ENCODE measurements around the gene HAS3.
A peak's percentile ranks its signal among the peaks of the same experiment; 100 is the strongest.
"Not testable (repeated sequence)": the region's sequence is repeated elsewhere in the genome, so short reads cannot be mapped to it uniquely, and the experiment has no call there.

HAS3 gene

DNA sequence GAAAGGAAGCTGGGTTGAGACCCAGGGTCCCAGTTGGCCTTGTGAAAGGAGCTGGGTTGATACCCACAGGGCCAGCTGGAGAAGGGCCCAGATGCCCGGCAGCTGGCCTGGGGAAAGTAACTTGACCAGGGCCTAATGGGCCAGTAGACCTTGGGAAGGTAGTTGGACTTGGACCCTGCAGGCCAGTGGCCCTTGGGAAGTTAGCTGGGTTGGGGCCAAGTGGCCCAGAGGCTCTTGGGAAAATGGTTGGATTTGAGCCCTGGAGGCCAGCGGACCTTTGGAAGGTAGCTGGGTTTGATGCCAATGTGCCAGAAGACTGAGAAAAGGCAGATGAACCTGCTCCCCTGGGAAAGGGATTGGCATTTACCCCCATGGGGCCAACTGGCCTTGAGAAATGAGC lies 13.5 kb downstream of the HAS3 start:
- no peak for DNase-seq

DNA sequence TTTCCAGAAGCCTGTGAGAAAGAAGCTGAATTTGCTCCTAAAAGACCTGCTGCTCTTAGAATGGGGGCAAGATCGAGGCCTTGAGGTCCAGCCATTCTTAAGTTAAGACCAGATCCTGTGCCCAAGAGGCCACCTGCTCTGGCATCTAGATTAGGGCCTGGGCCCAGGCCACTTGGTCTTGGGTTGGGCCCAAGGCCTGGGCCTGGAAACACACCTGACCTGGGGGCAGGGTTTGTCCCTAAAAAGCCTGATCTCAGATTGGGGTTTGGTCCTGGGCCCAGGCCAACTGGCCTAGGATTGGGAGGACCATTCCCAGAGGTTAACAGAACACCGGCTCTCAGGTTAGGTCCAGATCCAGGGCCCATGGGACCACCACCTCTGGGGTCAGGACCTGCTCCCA lies 14.1 kb downstream of the HAS3 start:
- no peak for DNase-seq

DNA sequence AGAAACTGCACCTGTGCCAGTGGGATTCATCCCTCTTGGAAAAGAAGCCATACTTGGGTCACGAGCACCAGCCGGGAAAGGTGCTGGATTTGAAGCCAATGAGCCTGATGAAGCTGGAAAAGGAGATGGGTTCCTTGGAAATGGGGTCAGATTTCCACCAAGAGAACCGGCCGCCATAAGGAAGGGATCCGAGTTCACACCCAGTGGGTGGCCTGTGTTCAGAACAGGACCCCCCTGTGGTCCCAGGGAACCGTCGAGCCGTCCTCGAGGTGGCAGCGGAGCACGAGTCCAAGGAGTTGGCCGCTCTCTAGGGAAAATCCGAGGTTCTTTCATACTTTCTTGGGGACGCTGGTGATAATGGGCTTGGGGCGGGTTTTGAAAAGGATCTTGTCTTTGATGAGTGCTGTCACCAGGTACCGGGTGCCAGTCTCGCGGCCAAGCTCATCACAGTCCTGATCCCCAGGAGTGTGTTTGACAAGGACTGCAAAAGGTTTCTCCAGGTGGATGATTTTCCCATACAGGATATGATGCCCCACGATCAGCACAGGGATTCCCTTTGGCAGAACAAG lies 14.7 kb downstream of the HAS3 start:
- DNase-seq, result no peak

DNA sequence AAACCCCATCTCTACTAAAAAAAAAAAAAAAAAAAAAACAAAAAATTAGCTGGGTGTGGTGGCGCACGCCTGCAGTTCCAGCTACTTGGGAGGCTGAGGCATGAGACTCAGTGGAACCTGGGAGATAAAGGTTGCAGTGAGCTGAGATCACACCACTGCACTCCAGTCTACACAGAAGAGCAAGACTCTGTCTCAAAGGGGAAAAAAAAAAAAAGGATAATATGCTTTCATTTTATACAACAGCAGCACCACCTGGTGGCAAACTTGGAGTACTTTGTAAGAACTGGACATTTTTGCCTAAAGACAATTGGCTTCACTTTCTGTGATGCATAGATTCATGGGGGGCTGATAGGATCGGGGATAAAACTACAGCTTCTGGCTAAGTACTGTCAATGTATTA lies 18.5 kb downstream of the HAS3 start:
- DNase-seq, result peak; percentile 76

DNA sequence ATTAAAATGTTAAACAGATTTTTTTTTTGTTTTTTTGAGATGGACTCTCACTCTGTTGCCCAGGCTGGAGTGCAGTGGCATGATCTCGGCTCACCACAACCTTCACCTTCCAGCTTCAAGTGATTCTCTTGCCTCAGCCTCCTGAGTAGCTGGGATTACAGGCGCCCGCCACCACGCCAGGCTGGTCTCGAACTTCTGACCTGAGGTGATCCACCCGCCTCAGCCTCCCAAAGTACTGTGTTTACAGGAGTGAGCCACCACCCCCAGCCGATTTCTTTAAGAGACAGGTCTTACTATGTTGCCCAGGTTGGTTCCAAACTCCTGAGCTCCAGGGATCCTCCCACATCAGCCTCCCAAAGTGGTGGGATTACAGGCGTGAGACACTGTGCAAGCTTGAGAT lies 19.0 kb downstream of the HAS3 start:
- DNase-seq, result not testable (repeated sequence)

DNA sequence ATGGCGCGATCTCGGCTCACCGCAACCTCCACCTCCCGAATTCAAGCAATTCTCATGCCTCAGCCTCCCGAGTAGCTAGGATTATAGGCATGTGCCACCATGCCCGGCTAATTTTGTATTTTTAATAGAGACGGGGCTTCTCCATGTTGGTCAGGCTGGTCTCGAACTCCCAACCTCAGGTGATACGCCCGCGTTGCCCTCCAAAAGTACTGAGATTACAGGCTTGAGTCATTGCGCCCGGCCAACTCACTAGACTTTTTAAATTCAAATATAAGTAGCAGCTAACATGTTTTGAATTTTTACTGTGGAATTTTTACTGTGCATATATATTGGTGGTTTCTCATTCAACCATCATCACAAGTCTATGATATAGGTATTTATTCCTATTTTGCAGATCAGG lies 19.5 kb downstream of the HAS3 start:
- not testable (repeated sequence) for DNase-seq

DNA sequence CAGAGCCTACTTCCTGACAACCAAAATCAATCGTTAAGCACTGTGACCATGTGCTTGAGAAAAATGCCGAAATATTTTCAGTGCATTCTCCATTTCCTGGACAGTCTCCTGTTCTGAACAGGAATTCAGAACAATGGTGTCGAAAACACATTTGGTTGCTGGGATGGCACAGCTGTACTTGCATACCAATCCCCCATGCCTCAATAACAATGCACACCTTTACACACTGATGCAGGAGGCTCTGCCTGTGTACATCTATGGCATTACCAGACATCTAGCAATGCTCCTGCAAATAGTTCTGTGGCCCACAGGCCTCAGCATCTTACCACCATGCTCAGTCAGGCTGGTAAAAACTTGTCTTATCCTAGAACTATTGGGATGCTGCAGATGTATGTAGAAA lies 20.8 kb downstream of the HAS3 start:
- no peak for DNase-seq

DNA sequence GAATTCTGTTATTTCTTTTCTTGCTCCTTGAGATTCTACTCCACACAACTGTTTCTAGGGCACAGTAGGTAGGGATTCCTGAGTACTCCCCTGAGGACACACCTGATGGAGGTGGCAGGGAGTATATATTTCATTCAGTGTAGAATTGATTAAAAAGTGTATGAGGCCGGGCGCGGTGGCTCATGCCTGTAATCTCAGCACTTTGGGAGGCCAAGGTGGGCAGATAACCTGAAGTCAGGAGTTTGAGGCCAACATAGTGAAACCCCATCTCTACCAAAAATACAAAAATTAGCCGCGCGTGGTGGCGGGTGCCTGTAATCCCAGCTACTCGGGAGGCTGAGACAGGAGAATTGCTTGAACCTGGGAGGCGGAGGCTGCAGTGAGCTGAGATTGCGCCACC lies 21.3 kb downstream of the HAS3 start:
- not testable (repeated sequence) for DNase-seq

DNA sequence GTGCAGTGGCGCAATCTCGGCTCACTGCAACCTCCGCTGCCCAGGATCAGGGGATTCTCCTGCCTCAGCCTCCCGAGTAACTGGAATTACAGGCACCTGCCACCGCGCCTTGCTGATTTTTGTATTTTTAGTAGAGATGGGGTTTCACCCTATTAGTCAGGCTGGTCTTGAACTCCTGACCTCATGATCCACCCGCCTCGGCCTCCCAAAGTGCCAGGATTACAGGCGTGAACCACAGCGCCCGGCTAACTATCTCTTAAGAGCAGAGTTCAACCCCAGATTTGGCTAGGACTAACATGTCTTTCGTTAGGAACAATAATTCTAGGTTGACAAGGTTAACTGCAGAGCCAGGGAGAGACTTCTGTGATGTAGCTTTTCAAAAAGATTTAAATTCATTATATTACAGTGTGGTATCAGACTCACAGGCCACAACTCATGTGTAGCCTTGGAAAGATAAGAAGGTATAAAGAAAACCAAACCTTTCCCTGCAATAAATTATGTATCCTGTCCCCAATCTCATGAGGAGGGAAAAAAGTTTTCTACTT lies 22.6 kb downstream of the HAS3 start:
- no peak for DNase-seq

DNA sequence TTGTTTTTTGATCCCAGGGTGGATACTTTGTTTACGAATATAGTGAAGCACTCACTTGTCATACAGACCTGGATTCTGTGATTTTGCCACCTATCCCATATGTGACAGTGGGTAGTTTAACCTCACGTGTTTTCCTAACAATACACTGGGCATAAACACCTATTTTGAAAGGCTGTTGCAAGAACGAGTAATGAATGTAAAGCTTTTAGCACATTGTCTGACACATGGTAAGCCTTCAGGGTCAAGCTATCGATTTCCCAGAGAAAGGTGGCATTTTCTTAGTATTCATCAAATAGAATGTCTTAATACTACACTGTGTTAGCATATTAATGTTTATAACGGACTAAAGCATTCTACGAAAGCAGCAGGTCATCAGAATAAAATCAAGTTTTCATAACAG lies 25.0 kb downstream of the HAS3 start:
- DNase-seq, result no peak

DNA sequence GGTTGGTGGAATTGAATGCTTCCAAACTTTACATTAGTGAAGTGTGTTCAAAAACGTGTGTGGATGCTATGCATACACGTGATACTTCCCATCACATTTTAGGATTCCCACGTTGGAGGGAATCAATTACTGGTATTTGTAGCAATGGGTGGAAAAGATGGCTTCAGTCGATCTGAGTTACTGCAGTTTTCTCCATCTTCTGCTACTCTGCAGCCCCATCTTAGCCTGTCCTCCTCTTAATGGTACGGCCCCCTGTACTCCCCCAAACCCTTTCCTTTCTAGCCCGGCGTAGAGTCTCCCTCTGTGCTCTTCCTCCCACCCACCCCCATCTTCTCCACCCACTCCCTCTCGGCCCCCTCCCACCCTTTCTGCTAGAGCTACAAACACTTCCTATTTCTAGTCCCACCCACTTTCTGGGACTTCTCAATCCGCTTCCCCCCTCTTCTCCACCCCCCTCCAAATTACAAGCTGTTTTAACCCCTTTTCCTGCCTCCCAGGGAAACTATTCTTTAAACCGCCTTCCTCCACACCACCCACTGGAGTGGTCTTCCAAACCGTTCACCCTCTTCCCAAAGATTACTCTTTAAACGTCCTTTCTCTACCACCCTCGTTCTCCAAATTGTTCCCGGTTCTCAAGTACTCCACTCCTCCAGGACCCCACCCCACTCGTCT lies 25.9 kb downstream of the HAS3 start:
- DNase-seq, result peak; percentile 28

DNA sequence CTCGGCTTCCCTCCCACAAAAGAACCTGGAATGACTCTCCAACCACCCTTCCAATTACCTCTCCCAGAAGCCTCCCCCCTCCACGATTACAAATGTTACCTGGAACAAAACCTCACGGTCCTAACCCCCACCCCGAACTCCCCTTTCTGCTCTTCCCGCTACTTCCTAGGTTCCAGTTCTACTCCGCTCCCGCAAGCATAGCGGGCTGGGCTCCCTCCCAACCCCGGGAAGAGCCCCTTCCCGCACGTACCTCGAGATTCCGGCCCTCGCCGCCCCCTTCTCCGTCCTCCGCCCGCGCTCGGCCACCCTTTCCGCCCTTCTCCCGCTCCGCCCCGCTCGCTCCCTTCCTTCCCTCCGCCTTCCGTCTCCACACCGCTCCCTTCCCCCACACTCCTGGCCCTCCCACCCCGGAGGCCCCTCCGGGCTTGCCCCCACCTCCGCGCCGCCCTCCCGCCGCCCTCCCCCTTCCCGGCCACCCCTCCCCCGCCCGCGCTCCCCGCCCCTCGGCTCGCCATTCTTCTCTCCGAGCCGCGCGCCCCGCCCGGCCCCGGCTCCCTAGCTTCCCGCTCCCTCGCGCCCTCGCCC lies 26.5 kb downstream of the HAS3 start:
- DNase-seq, result peak; percentile 81

DNA sequence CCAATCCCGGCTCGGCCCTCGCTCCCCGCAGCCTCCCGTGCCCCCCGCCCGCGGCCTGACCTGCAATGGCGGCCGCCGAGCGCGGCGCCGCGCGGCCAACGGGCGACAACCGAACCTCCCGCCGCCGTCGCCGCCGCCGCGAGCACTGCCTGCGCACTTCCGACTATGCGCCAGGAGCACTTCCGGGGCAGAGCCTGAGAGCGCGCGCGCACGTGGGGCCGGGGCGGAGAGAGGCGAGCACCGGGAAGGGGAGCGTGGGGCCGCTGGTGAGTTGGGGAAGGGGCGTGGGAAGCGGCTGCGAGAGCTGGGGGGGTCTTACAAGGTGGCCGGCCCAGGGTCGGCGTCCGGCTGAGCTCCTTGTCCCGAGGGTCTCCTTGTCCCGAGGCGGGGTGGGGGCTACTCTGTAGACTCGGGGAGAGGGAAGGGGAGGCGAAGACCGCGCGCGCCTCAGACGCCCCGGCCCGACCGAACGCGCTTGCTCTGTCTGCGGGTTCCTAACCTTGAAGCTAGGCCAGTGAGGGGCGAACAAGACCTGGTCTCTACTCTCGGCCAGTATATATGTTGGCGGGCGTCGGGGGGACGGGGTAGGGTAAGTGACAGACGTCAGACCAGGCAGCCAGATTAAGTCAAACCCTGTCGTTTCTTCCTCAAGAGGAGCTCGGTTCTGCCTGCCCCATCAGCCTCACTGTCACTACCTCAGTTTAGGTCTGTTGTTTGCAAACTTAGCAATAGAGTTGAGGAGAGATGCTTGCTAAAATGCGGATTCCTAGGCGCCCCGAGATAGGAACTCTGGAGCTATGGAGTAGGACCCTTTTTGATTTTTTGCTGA lies 27.2 kb downstream of the HAS3 start, which contains the start of the genes CHTF8 and UTP4:
TSS of gene CHTF8 (minus strand) at position 165 of the 829 bp plus-strand sequence. CDS start 11,130 bp downstream, outside the sequence.
TSS of gene UTP4 (plus strand) at position 226 of the 829 bp plus-strand sequence. CDS start 811 bp downstream, outside the sequence.
- DNase-seq, result peak; percentile 89

DNA sequence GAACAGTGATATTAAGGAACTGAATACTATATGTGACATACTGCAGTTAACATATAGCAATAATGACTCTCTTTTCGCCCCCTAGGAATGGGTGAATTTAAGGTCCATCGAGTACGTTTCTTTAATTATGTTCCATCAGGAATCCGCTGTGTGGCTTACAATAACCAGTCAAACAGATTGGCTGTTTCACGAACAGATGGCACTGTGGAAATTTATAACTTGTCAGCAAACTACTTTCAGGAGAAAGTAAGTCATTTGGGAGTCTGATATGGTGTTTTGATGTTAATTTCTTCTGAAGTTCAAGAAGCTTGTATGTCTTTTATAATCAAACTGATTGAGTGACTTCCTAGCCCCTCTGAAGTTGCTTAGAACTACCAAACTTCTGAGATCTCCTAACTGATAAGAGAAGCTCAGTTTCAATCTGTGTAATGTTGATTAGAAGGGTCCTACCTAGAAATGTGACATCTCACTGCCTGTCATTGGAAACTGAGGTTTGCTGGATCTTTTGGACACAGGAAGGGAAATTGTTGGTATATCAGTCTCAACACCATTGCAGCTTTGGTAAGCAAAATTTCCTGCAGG lies 28.0 kb downstream of the HAS3 start:
- DNase-seq, result no peak

DNA sequence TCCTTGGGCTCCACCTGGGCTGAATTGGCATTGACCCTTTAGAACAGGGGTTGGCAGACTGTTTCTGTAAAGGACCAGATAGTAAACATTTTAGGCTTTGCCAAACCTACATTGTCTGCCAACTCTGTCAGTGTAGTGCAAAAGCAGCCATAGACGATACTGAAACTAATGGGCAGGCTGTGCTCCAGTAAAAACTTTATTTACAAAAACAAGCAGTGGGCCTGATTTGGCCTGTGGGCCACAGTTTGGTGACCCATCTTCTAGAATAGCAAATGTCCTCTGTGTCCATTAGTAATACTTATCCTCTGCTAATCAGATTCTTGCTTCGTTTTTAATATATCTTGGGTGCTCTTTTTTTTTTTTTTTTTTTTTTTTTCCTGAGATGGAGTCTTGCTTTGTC lies 33.2 kb downstream of the HAS3 start:
- DNase-seq, result no peak

DNA sequence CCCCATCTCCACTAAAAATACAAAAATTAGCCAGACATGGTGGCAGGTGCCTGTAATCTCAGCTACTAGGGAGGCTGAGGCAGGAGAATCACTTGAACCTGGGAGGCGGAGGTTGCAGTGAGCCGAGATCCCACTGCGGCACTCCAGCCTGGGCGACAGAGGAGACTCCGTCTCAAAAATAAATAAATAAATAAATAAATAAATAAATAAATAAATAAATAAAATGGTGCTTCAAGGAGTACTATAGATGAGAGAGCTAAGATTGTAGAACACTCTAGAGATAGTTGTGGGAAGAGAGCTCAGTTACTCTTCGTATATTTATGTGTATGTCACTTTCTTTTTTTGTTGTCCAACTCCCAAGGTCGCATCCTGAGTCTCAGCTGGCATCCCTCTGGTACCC lies 34.0 kb downstream of the HAS3 start:
- not testable (repeated sequence) for DNase-seq

DNA sequence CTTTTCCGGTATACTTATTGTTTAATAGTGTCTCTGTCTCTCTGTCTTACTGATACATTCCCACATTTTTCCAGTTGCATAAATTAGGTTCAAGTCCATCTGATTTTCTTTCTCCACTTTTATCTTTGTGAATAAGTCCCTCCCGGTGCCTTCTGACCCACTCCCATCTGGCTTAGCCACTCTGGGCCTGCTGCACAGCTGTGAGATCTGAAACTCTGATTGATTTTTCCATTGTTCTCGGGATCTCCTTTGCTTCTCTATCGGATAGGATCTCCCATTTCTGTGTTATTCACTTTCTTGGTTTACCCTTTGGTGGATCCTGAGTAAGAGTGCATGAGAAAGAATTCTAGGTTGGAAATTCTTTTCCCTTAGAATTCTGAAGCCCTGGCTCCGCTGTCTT lies 35.6 kb downstream of the HAS3 start:
- DNase-seq, result no peak

DNA sequence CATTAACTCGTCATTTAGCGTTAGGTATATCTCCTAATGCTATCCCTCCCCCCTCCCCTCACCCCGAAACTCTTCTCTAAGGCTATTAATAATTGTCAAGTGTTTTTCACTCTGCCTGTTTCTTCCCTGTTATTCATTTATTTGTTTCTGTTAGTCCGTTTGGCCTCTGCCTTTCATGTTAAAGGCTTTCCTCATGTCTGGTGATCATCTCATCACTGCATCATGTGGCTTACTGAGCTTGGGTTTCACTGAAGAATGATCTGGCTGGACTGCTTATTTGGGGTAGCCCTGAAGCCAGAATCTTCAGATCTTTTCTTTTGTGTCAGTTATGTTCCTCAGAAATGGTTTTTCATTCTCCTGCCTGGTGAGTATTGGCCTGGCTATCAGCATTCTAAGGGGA lies 36.5 kb downstream of the HAS3 start:
- no peak for DNase-seq

DNA sequence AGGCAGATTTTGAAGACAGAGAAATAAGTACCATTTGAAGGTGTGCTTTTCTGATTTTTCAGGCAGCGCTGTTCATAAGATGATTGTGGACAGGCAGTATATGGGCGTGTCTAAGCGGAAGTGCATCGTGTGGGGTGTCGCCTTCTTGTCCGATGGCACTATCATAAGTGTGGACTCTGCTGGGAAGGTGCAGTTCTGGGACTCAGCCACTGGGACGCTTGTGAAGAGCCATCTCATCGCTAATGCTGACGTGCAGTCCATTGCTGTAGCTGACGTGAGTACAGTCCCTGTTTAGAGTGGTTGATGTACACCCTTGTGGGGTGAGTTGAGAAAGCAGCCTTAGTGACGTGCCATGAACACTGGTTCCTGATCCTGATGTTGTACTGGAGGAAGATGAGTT lies 37.7 kb downstream of the HAS3 start:
- no peak for DNase-seq

DNA sequence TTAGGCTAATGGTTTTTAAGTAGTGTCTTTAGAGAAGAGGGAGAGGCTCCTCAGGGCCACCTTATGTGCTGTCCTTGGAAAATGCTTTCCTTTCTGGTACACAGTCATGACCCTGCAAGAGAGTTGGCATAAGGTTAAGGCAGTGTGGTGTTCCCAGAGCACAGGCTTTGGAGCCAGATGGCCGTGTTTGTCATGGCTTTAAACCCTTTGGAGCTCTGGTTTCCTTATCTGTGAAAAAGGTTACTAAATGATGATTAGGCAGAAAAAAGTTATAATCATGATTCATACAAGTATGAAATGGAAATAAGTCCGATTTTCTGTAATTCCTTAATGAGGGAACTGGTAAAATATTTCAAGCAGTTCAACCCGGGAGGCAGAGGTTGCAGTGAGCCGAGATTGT lies 40.2 kb downstream of the HAS3 start:
- DNase-seq, result no peak

DNA sequence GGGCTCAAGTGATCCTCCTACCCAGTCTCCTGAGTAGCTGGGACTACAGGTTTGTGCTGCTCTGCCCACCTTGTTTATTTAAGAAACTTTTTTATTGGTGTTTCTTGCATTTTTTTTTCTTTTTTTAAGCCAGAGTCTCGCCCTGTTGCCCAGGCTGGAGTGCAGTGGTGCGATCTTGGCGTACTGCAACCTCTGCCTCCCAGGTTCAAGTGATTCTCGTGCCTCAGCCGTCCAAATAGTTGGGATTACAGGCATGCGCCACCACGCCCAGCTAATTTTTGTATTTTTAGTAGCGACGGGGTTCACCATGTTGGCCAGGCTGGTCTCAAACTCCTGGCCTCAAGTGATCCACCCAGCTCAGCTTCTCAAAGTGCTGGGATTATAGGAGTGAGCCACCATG lies 44.2 kb downstream of the HAS3 start:
- not testable (repeated sequence) for DNase-seq

DNA sequence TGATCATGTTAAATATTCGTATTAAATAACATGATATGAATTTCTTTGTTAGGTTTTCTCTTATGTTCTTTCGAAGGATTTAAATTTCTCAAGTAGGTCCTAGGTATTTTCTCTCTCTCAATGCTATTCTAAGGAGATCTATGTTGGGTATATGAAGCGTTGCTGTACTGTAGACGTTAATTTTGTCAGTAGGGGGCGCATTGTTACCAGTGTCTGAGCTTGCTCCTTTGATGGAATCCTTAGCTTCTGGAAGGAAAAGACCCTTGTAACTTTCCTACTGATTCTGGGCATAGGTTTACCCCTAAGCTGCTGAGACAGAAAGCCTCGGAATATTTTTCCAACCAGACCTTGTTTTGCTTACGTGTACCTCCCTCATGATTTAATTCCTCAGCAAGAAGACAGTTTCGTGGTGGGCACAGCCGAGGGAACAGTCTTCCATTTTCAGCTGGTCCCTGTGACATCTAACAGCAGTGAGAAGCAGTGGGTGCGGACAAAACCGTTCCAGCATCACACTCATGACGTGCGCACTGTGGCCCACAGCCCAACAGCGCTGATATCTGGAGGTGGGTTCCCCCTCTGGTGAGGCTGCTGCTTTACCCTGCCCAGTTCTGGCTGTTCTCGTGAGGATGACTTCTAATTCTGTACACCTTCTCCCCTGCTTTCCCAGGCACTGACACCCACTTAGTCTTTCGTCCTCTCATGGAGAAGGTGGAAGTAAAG lies 44.9 kb downstream of the HAS3 start:
- DNase-seq, result peak; percentile 64
